Transverse colon (tissue), 3 donors: ENCODE measurements around the gene ZFPM1.

ENCODE experiments used
- CTCF ChIP-seq, 5 experiments: fragments of 200-600 bp in 3 of 5; fragments of 450-650 bp in 2 of 5; sonication (generic) in 3 of 5; IDR thresholded peaks; 1 replicate in 2 of 5; 2 replicates in 3 of 5; pipeline ENCODE4 v1.5.1; 2016 to 2017; ENCODE audit warnings: antibody characterized with exemption in 5 of 5, inconsistent platforms in 3 of 5, mild to moderate bottlenecking in 2 of 5, moderate library complexity in 1 of 5
- POLR2A ChIP-seq: fragments of 450-650 bp; IDR thresholded peaks from one replicate; pipeline ENCODE4 v1.6.1; 2016; ENCODE audit warnings: antibody characterized with exemption, mild to moderate bottlenecking, moderate library complexity

GRCh38 chr16:88584676-88585075, 131.6 kb downstream of the ZFPM1 start:
- TF ChIP-seq POLR2A: no peak
- TF ChIP-seq CTCF (IDR thresholded peaks at IDR 0.05): no peak
